22Rv1 (cell line): Measurements from ENCODE around the gene BSND.

Source experiments
- ZFX ChIP-seq: fragments of 450-650 bp; IDR thresholded peaks from 2 replicates; pipeline ENCODE4 v1.6.1; 2017; ENCODE audit warnings: antibody characterized with exemption, borderline replicate concordance
- TF ChIP-seq, protein P1 (sequence below): fragments of 450-650 bp; IDR thresholded peaks from 2 replicates; pipeline ENCODE4 v1.5.1; 2017; ENCODE audit warnings: mild to moderate bottlenecking

DNA sequence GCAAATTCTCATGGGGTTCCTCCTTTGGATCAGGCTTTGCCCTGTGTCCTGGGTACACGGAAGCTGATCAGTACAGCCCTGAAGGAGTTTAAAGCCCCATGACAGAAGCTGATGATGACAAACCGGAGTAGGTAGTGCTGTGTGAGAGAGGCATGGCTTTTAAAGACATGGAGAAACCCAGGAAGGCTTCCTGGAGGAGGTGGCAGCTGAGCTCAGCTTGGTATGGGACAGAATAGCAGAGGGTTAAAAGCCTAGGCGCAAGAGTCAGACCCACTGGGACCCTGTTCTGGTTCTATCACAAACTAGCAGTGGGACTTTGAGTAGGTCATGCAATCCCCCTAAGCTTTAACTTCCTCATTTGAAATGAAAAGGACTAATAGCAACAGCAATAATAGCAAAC lies 12.2 kb upstream of the BSND start:
- TF ChIP-seq, protein P1, sequence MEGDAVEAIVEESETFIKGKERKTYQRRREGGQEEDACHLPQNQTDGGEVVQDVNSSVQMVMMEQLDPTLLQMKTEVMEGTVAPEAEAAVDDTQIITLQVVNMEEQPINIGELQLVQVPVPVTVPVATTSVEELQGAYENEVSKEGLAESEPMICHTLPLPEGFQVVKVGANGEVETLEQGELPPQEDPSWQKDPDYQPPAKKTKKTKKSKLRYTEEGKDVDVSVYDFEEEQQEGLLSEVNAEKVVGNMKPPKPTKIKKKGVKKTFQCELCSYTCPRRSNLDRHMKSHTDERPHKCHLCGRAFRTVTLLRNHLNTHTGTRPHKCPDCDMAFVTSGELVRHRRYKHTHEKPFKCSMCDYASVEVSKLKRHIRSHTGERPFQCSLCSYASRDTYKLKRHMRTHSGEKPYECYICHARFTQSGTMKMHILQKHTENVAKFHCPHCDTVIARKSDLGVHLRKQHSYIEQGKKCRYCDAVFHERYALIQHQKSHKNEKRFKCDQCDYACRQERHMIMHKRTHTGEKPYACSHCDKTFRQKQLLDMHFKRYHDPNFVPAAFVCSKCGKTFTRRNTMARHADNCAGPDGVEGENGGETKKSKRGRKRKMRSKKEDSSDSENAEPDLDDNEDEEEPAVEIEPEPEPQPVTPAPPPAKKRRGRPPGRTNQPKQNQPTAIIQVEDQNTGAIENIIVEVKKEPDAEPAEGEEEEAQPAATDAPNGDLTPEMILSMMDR = no peak
- no peak for TF ChIP-seq ZFX
